Stimulated activated naive CD4-positive, alpha-beta T cell (primary cell): Measurements from ENCODE around the gene CCZ1B.
"Not testable (repeated sequence)": the region's sequence is repeated elsewhere in the genome, so short reads cannot be mapped to it uniquely, and the experiment has no call there.

Source experiments
- DNase-seq, 6 experiments: peaks; one replicate each; lab custom pipeline; 2025; lab: John Stamatoyannopoulos, UW

Gene CCZ1B

GRCh38 chr7:6826151-6826550, at the start of gene CCZ1B:
CCZ1B (minus strand) TSS chr7:6826275; CDS start chr7:6826197, 78 bp downstream.
- DNase-seq = peak; percentile 64 to 88 (median 80)

GRCh38 chr7:6875022-6875421, 48.9 kb upstream of the CCZ1B start:
- DNase-seq = not testable (repeated sequence)

- not testable (repeated sequence) for DNase-seq
Observed at GRCh38 chr7:6872246-6872945, 46.3 kb upstream of the CCZ1B start.

GRCh38 chr7:6871421-6872144, 45.5 kb upstream of the CCZ1B start:
- DNase-seq = not testable (repeated sequence)

- not testable (repeated sequence) for DNase-seq
Observed at GRCh38 chr7:6864751-6865150, 38.7 kb upstream of the CCZ1B start.

- DNase-seq = not testable (repeated sequence)
Observed at GRCh38 chr7:6864188-6864587, 38.1 kb upstream of the CCZ1B start.

GRCh38 chr7:6862876-6863275, 36.8 kb upstream of the CCZ1B start:
- DNase-seq = not testable (repeated sequence)

- peak; percentile 52 to 78 (median 68) for DNase-seq
Observed at GRCh38 chr7:6857721-6858314, 31.7 kb upstream of the CCZ1B start.

- not testable (repeated sequence) for DNase-seq
Observed at GRCh38 chr7:6855563-6856131, 29.6 kb upstream of the CCZ1B start.

- peak in 2 of 6 experiments; percentile 10 to 25 for DNase-seq
Observed at GRCh38 chr7:6854747-6855562, 28.9 kb upstream of the CCZ1B start.

- not testable (repeated sequence) for DNase-seq
Observed at GRCh38 chr7:6853681-6854080, 27.6 kb upstream of the CCZ1B start.

GRCh38 chr7:6849127-6849526, 23.1 kb upstream of the CCZ1B start:
- DNase-seq = not testable (repeated sequence)

GRCh38 chr7:6847751-6848150, 21.7 kb upstream of the CCZ1B start:
- DNase-seq = not testable (repeated sequence)

- DNase-seq = not testable (repeated sequence)
Observed at GRCh38 chr7:6845971-6846449, 19.9 kb upstream of the CCZ1B start.

- DNase-seq = not testable (repeated sequence)
Observed at GRCh38 chr7:6843654-6844053, 17.6 kb upstream of the CCZ1B start.

- not testable (repeated sequence) for DNase-seq
Observed at GRCh38 chr7:6843092-6843491, 17.0 kb upstream of the CCZ1B start.

- DNase-seq = not testable (repeated sequence)
Observed at GRCh38 chr7:6842278-6842921, 16.3 kb upstream of the CCZ1B start.

GRCh38 chr7:6837081-6837480, 11.0 kb upstream of the CCZ1B start:
- not testable (repeated sequence) for DNase-seq

GRCh38 chr7:6835521-6835920, 9.4 kb upstream of the CCZ1B start:
- DNase-seq = not testable (repeated sequence)

- DNase-seq = no peak
Observed at GRCh38 chr7:6833636-6834035, 7.6 kb upstream of the CCZ1B start.
